GM21825 (cell line): ENCODE measurements around the gene EVA1C.
"Not testable (repeated sequence)": the region's sequence is repeated elsewhere in the genome, so short reads cannot be mapped to it uniquely, and the experiment has no call there.

Source experiments
- ATAC-seq: cut with Tn5 transposase; IDR thresholded peaks from one replicate; pipeline ENCODE4 v1.9.1; 2021; ENCODE audit warnings: mild to moderate bottlenecking, moderate library complexity; ENCODE audit not compliant: unreplicated experiment

Gene EVA1C

GRCh38 chr21:32521736-32522355, 109.3 kb downstream of the EVA1C start:
- ATAC-seq: no peak

DNA sequence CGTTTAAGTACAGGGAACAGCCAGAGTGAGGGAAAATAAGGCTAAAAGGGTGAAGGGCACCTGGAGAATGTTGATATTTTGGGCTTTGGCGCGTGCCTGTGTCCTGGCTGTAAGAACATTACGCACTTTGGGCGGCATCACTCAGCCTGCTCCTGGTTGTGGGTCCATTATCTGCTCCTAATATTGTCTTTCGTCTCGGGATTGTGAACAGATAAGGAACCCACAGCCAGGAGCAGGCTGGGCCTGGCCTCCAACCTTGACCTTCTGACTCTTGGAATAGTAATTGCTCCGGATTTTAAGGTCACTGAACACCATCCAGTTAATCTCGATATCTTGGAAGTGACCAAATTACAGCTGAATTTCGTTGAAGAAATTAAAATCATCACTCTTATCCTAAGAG, 111.0 kb downstream of the EVA1C start:
- ATAC-seq: no peak

DNA sequence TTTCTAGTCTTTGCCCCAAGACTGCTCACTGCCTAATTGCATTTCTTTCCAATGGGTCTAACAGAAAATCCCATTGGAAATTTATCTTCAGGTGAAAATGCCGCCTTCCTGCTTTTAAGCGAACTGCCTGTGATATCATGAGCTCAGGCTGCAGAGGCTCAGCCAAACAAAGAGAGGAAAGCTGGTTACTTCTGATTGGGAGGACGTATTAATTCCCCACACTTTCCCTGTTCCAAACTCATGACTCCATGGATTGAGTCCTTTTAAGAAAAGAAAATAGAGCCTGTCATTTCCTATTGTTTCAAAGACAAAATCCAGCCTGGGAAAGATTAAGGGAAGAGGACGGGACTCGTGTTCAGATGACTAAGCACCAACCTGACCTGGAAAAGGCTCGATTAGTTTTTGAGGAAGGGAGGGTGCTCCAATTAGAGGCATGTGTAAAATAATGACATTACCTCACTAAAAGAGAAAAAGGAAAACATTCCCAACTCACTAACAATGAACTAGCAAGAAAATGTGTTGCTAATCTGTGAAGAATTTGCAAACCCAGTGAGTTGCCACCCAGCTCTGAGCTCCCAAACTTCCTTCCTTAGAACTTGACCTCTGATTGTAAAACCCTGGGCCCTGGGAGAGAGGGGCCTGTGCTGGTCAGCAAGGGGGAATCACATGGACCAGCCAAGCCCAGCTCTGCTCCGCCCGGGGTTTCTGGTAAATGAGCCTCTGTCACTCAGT, 111.6 kb downstream of the EVA1C start:
- ATAC-seq: no peak

DNA sequence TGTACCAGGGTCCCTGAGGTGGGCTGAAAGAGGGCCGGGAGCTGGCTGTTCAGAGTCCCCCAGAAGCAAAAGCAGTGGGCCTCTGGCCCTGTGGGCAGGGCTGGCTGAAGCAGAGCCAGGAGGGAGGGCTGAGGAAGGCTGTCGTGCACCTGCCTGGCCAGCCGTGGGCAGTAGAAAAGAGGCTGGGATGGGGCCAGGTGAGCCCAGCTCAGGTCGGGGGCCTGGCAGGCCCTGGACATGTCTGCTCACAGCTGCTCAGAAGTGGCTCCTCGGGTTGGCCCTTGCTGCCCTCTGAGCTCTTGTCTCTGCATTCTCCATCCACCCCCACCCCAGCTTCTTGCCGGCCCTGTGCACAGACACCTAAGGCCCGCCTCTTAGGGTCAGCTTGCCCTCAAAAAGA, 112.8 kb downstream of the EVA1C start:
- no peak for ATAC-seq

DNA sequence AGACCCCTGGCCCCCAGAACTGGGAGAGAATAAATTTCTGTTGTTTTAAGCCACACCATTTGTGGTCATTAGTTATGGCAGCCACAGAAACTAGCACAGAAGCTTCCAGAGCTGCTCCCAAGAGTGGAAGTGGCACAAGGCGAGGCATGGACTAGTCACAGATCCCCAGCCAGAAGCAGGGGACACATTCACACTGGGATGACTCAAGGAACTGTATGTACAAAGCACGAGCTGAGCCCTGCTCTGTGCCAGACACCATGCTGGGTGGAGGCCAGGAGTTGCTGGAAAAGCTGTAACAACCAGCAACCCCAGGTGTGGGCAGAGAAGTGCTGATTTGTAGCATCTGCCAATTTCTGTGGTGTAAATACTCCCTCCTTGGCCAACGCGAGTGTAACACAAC, 117.2 kb downstream of the EVA1C start:
- no peak for ATAC-seq

DNA sequence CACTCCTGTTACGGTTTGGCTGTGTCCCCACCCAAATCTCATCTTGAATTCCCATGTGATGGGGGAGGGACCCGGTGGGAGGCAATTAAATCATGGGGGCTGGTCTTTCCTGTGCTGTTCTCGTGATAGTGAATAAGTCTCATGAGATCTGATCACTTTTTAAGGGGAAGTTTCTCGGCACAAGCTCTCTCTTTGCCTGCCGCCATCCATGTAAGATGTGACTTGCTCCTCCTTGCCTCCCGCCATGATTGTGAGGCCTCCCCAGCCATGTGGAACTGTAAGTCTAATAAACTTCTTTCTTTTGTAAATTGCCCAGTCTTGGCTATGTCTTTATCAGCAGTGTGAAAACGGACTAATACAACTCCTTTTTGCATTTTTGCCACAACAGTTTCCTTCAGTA, 118.3 kb downstream of the EVA1C start:
- ATAC-seq: not testable (repeated sequence)

DNA sequence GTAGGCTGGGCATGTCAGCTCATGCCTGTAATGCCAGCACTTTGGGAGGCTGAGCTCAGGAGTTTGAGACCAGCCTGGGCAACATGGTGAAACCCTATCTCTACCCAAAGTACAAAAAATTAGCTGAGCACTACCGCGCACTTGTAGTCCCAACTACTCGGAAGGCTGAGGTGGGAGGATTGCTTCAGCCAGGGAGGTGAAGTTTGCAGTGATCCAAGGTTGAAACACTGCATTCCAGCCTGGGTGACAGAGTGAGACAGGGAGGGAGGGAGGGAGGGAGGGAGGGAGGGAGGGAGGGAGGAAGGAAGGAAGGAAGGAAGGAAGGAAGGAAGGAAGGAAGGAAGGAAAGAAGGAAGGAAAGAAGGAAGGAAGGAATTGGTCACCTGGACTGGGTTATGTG, 119.1 kb downstream of the EVA1C start:
- ATAC-seq: not testable (repeated sequence)

DNA sequence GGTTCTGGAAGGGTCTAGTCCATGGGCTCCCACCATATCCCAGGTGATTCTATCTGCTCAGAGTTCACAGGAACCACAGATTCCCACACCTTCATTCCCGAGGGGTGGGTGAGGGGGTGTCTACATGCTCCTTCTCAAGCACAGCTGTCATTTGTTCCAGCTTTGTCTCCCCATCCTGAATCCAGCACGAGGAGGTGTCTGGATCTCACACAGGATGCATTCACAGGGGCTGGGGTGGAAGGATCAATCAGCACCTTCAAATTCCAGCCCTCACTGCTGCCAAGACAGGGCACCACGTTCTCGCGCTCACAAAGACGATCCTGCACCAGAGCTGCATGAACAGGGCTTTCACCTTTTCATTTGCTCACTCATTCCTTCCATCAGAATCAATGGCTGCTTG, 120.1 kb downstream of the EVA1C start:
- ATAC-seq: no peak

DNA sequence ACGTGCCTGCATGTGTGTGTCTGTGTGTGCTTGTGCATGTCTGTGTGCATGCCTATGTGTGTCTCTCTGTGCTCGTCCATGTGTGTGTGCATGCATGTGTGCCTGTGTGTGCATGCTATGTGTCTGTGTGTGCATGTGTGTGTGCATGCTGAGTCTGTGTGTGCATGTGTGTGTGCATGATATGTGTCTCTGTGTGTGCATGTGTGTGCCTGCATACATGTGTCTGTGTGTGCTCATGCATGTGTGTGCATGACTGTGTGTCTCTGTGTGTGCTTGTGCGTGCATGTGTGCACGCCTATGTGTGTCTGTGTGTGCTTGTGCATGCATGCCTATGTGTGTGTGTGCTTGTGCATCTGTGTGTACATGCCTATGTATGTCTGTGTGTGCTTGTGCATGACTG, 120.5 kb downstream of the EVA1C start:
- no peak for ATAC-seq

- ATAC-seq: no peak
Observed at GRCh38 chr21:32533611-32534010, 121.1 kb downstream of the EVA1C start.

- ATAC-seq: no peak
Observed at GRCh38 chr21:32534113-32534512, 121.6 kb downstream of the EVA1C start.

DNA sequence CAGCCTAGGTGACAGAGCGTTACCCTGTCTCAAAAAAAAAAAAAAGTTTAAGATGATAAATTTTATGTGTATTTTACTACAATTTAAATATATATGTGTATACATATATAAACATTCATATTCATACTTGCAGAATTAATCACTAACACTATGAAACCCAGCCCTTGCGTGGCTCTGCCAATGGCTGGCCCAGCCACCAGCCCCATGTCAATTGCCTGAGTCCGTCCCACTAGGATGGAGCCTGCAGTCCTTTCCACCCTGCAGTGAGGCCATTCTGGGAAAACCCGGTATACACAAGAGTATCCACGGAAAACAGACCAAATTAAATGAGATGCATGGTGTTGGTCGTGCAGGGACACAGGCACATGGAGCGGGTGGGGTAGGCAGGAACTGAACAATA, 123.1 kb downstream of the EVA1C start:
- ATAC-seq: no peak

DNA sequence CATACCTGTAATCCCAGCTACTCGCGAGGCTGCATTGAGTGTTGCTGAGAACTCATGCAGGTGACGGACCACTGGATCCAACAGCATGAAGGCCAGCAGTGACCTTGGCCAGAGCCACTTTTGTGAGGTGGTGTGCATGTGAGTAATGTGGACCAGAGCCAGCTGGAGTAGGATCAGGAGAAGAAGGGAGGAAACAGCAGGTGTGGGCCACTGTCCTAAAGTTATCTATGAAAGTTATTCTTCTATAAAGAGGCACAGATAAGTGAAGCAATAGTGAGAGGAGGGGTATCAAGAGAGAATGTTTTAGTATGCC, 125.0 kb downstream of the EVA1C start:
- ATAC-seq: no peak

GRCh38 chr21:32538147-32538792, 125.8 kb downstream of the EVA1C start:
- no peak for ATAC-seq

DNA sequence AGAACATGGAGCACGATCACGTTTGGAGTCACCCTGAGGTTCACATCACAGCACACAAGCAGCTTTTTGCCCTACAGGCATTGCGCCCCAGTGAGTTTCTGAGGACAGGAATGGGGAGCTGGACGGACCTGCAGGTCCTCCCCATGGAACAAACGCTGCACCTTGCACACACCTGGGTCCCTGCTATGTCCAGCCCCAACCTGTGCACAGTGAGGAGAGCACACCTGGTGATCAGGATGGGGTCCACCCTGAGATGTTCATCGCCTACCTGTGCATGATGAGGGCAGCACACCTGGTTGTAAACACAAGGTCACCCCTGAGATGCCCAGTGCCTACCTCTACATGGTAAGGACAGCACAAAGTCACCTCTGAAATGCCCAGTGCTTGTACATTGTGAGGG, 126.9 kb downstream of the EVA1C start:
- no peak for ATAC-seq

DNA sequence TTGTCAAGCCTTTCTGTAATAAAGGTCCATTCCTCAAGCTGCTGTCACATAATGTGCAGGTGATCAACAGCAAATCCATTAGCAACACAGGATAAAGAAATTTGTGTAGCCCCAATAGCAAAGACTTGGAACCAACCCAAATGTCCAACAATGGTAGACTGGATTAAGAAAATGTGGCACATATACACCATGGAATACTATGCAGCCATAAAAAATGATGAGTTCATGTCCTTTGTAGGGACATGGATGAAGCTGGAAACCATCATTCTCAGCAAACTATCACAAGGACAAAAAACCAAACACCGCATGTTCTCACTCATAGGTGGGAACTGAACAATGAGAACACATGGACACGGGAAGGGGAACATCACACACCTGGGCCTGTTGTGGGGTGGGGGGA, 130.6 kb downstream of the EVA1C start:
- ATAC-seq: not testable (repeated sequence)

GRCh38 chr21:32543975-32544374, 131.5 kb downstream of the EVA1C start:
- ATAC-seq: no peak

- no peak for ATAC-seq
Observed at GRCh38 chr21:32544697-32545096, 132.2 kb downstream of the EVA1C start.

DNA sequence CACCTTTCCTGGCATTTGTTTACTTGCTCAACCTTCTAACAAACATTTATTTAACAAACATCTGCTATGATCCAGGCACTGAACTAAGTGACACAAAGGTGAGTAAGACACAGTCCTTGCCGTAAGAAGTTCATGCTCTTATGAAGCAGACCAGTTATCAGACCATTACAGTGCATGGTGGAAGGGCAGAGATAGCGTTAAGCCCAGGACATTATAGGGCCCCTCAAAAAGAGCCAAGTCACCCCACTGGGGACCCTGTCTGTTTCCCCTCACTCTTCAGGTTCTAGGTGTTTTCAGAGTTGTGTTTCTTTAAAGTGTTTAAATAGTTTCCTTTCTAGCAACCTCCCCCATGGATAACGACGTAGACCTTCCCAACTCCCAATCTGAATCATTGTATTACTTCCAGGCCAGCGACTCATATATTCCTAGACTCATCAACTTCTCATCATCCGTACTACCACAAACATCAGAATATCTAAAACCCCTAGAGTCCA, 133.5 kb downstream of the EVA1C start:
- ATAC-seq: no peak

DNA sequence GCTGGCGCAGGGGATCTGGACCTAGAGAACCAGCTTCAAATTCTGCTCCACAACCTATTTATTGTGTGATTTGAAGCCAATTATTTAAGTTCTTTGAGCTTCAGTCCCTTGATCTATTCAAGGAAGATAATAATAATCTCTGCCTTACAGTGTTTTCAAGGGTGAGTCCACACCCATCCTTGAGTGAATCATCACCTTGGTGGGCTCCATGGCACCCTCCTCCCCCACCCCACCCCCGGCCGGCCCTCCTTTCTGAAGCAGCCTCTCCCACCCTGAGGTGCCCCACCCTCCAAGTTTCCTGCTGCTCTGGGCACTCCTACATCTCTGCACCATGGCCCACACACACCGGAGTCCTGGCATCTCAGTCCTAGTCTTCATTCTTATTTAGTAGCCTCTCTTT, 134.5 kb downstream of the EVA1C start:
- ATAC-seq: no peak

DNA sequence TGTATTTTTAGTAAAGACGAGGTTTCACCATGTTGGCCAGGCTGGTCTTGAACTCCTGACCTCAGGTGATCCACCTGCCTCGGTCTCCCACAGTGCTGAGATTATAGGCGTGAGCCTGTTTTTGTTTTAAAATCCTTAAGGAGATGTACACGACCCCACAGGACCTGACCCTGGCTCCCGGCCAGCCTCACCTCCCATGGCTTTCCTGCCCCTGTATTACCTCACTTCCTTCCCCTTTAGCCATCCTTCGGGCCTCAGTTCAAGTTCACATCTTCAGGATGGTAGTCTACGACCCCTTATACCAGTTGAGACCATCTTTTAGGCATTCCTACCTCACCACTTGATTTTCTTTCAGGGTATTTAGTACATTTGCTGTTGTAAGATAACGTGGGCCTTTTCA, 136.5 kb downstream of the EVA1C start:
- no peak for ATAC-seq

- ATAC-seq: no peak
Observed at GRCh38 chr21:32549440-32549839, 136.9 kb downstream of the EVA1C start.
